ENCODE data around the gene FAF1.

FAF1 gene

GRCh38 chr1:50487725-50488124 lies 472.3 kb downstream of the FAF1 start:
- H3K4me3 ChIP-seq (ENCODE audit: insufficient read depth, low read length, poor library complexity, severe bottlenecking): no peak overlapping the region
- no peak overlapping the region for H3K27ac ChIP-seq (ENCODE audit: low read depth, low read length)
- H3K9ac ChIP-seq (ENCODE audit: low read length): no peak overlapping the region
- no peaks in the 10 kb centered on the region for H3K79me2 ChIP-seq (ENCODE audit: insufficient read depth, low read length)
- no peaks in the 10 kb centered on the region for H3K9me3 ChIP-seq (ENCODE audit: insufficient read depth, low read length)
- H3F3A ChIP-seq (ENCODE audit: insufficient read depth): no peaks in the 10 kb centered on the region
- no peaks in the 10 kb centered on the region for H3K27me3 ChIP-seq (ENCODE audit: low read length)
- H3K9me2 ChIP-seq (replicated peaks; ENCODE audit: insufficient read depth, low read length): no peaks in the 10 kb centered on the region
- no peak overlapping the region for H2AFZ ChIP-seq (ENCODE audit: low read depth, low read length, severe bottlenecking)
- TF ChIP-seq CTCF (IDR thresholded peaks at IDR 0.05; ENCODE audit: insufficient read depth, low read length, poor library complexity, severe bottlenecking) (no peak), EZH2phosphoT487 (conservative IDR thresholded peaks at IDR 0.05; ENCODE audit: low read length) (no peak)
- no peak overlapping the region for H3K4me2 ChIP-seq (ENCODE audit: low read depth, low read length, poor library complexity, severe bottlenecking)
- H4K20me1 ChIP-seq (ENCODE audit: low read depth, low read length): no peaks in the 10 kb centered on the region
- 0 out of 2 replicates have a peak, but pooled peaks cover 3% of the 10 kb centered on the region for H3K36me3 ChIP-seq (ENCODE audit: low read length)

- Histone ChIP-seq H3K27ac (ENCODE audit: low read depth, low read length) (no peak overlapping the region), H3K36me3 (ENCODE audit: low read length) (no peaks in the 10 kb centered on the region), H3K9me3 (ENCODE audit: insufficient read depth, low read length) (no peaks in the 10 kb centered on the region), H3K4me3 (ENCODE audit: insufficient read depth, low read length, poor library complexity, severe bottlenecking) (no peak overlapping the region), H3K4me2 (ENCODE audit: low read depth, low read length, poor library complexity, severe bottlenecking) (no peak overlapping the region), H3K9me2 (replicated peaks; ENCODE audit: insufficient read depth, low read length) (no peaks in the 10 kb centered on the region), H3F3A (ENCODE audit: insufficient read depth) (no peaks in the 10 kb centered on the region), H2AFZ (ENCODE audit: low read depth, low read length, severe bottlenecking) (no peak overlapping the region), H3K9ac (ENCODE audit: low read length) (no peak overlapping the region), H3K79me2 (ENCODE audit: insufficient read depth, low read length) (no peaks in the 10 kb centered on the region), H3K27me3 (ENCODE audit: low read length) (no peaks in the 10 kb centered on the region), H4K20me1 (ENCODE audit: low read depth, low read length) (no peaks in the 10 kb centered on the region)
- TF ChIP-seq EZH2phosphoT487 (conservative IDR thresholded peaks at IDR 0.05; ENCODE audit: low read length): no peak
- no peak for TF ChIP-seq CTCF (IDR thresholded peaks at IDR 0.05; ENCODE audit: insufficient read depth, low read length, poor library complexity, severe bottlenecking)
Observed at GRCh38 chr1:50481142-50481736, 478.8 kb downstream of the FAF1 start.

GRCh38 chr1:50476800-50477199 lies 483.3 kb downstream of the FAF1 start:
- H3F3A ChIP-seq (ENCODE audit: insufficient read depth): no peaks in the 10 kb centered on the region
- H3K9me3 ChIP-seq (ENCODE audit: insufficient read depth, low read length): no peaks in the 10 kb centered on the region
- TF ChIP-seq EZH2phosphoT487 (conservative IDR thresholded peaks at IDR 0.05; ENCODE audit: low read length) (no peak), CTCF (IDR thresholded peaks at IDR 0.05; ENCODE audit: insufficient read depth, low read length, poor library complexity, severe bottlenecking) (no peak)
- peaks cover 15% of the 10 kb centered on the region; the same call in 1 of the 2 replicates for H3K36me3 ChIP-seq (ENCODE audit: low read length)
- peak overlapping the region; percentile 67 for H3K27ac ChIP-seq (ENCODE audit: low read depth, low read length)
- H3K27me3 ChIP-seq (ENCODE audit: low read length): no peaks in the 10 kb centered on the region
- no peaks in the 10 kb centered on the region for H4K20me1 ChIP-seq (ENCODE audit: low read depth, low read length)
- no peak overlapping the region for H3K4me3 ChIP-seq (ENCODE audit: insufficient read depth, low read length, poor library complexity, severe bottlenecking)
- no peak overlapping the region for H2AFZ ChIP-seq (ENCODE audit: low read depth, low read length, severe bottlenecking)
- peak overlapping the region; percentile 46 for H3K4me2 ChIP-seq (ENCODE audit: low read depth, low read length, poor library complexity, severe bottlenecking)
- H3K9ac ChIP-seq (ENCODE audit: low read length): no peak overlapping the region
- H3K9me2 ChIP-seq (replicated peaks; ENCODE audit: insufficient read depth, low read length): no peaks in the 10 kb centered on the region
- H3K79me2 ChIP-seq (ENCODE audit: insufficient read depth, low read length): no peaks in the 10 kb centered on the region
